Activated CD8-positive, alpha-beta T cell treated with anti-CD3 and anti-CD28 coated beads, Interleukin-2, amount 10 ng/mL, durations not matched to agents 7 days and 5 days (primary cell): ENCODE measurements around the gene GPATCH2. TPM values are rescaled to one million over a fixed set of nuclear protein-coding genes. Genes with fewer than 3 reads are reported as not detected.

Experiments
- ATAC-seq: fragments of 150-1000 bp; cut with Tn5 transposase; one replicate; pipeline ENCODE4 v1.10.0; 2021; ENCODE audit warnings: moderate library complexity
- CTCF ChIA-PET: fragments of 350-600 bp; sonication (Branson Sonifier 250); formaldehyde crosslinking; loops from one replicate; lab custom pipeline; 2021; ENCODE audit warnings: antibody characterized with exemption; lab: Charles Lee
- POLR2A ChIA-PET: fragments of 350-600 bp; sonication (Branson Sonifier 250); formaldehyde crosslinking; loops from one replicate; lab custom pipeline; 2021; ENCODE audit warnings: antibody characterized with exemption; lab: Charles Lee
- DNase-seq: peaks from one replicate; pipeline ENCODE4 v3.0.0-alpha.2; 2020
- H3K27ac Mint-ChIP-seq: one replicate; pipeline ENCODE4 v1.8.0; 2021; ENCODE audit warnings: mild to moderate bottlenecking, mixed read lengths
- H3K27me3 Mint-ChIP-seq: one replicate; pipeline ENCODE4 v1.8.0; 2021; ENCODE audit warnings: low read depth, mixed read lengths
- H3K36me3 Mint-ChIP-seq: one replicate; pipeline ENCODE4 v1.8.0; 2021; ENCODE audit warnings: low read depth, mixed read lengths
- H3K4me1 Mint-ChIP-seq: one replicate; pipeline ENCODE4 v1.8.0; 2021; ENCODE audit warnings: low read depth, mixed read lengths
- H3K4me3 Mint-ChIP-seq: one replicate; pipeline ENCODE4 v1.8.0; 2021; ENCODE audit warnings: mild to moderate bottlenecking, mixed read lengths
- H3K9me3 Mint-ChIP-seq: one replicate; pipeline ENCODE4 v1.8.0; 2022; ENCODE audit warnings: mixed read lengths; ENCODE audit not compliant: insufficient read depth
- total RNA-seq, 2 experiments: library from RNA; stranded (reverse); gene quantifications; one replicate each; pipeline ENCODE4 v1.2.3, GENCODE V29; 2021

Gene GPATCH2
- total RNA-seq, 2 experiments from 2014 or later = 10.0 to 10.7 TPM

DNA sequence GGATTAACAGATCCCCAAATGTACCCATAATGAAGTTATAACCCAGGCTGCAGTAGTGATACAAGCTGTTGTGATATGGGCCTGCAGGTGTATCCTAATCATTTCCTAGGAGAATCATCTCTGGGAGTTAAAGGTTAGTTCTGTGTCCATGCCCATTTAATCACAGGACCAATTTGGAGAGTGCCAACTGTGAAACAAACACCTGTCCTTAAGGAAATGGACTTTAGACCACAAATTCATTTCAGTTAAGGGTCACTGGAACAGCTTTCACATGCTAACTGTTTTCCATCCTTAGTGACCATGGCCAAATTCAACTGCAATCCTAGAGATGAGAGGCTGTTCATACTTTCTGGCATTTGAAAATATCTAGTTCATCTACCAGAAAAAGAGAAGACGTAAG lies 160.9 kb downstream of the GPATCH2 start:
- H3K9me3 Mint-ChIP-seq = peaks cover 6% of the 10 kb centered on the region
- no peak overlapping the region for H3K4me3 Mint-ChIP-seq
- H3K36me3 Mint-ChIP-seq = peaks cover 4% of the 10 kb centered on the region
- no peaks in the 10 kb centered on the region for H3K4me1 Mint-ChIP-seq
- ATAC-seq (no peak), DNase-seq (no peak)
- no peak overlapping the region for H3K27ac Mint-ChIP-seq
- ChIA-PET CTCF (no interaction called here), POLR2A (no interaction called here)
- no peaks in the 10 kb centered on the region for H3K27me3 Mint-ChIP-seq

DNA sequence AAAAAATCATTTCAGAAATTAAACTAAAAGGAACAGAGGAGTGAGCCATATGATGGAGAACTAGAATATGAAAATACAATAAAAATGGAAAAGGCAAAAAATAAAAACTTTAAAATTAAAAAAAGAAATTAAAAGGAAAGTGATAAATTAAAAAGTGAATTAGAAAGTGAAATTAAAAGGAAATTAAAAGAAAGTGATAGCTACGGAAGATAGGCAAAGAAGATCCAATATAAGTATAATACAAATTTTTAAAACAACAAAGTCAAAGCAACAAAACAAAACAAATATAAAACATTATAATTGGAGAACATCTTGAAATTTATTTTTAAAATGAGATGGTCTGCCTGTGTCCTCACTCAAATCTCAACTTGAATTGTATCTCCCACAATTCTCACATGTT lies 165.8 kb downstream of the GPATCH2 start:
- H3K4me1 Mint-ChIP-seq = no peaks in the 10 kb centered on the region
- ChIA-PET CTCF (no interaction called here), POLR2A (no interaction called here)
- no peaks in the 10 kb centered on the region for H3K27me3 Mint-ChIP-seq
- no peak for DNase-seq
- peaks cover 16% of the 10 kb centered on the region for H3K9me3 Mint-ChIP-seq
- peaks cover 11% of the 10 kb centered on the region for H3K36me3 Mint-ChIP-seq
- no peak overlapping the region for H3K27ac Mint-ChIP-seq
- H3K4me3 Mint-ChIP-seq = no peak overlapping the region
- ATAC-seq = no peak

DNA sequence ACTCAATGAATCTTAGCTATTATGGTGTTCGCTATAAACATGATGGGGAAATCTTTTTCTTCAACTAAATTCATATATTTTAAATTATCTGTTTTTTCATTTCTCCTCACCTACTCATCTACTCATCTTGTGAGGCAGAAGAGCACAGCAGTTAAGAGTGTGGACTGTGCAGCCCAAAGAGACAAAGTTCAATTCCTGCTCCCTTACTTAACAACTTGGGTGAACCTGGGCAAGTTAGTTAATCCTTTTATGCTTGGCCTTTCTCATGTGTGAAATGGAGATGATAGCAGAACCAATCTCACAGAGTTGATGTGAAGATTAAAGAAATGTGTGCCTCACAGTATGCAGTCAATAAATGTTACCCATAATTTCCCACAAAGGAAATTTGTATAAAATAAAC lies 168.2 kb downstream of the GPATCH2 start:
- no peak overlapping the region for H3K4me3 Mint-ChIP-seq
- H3K4me1 Mint-ChIP-seq = no peaks in the 10 kb centered on the region
- POLR2A ChIA-PET = no interaction called here
- H3K27ac Mint-ChIP-seq = no peak overlapping the region
- H3K27me3 Mint-ChIP-seq = no peaks in the 10 kb centered on the region
- H3K36me3 Mint-ChIP-seq = peaks cover 11% of the 10 kb centered on the region
- ATAC-seq = no peak
- no peak for DNase-seq
- H3K9me3 Mint-ChIP-seq = peaks cover 16% of the 10 kb centered on the region
- CTCF ChIA-PET = no interaction called here

DNA sequence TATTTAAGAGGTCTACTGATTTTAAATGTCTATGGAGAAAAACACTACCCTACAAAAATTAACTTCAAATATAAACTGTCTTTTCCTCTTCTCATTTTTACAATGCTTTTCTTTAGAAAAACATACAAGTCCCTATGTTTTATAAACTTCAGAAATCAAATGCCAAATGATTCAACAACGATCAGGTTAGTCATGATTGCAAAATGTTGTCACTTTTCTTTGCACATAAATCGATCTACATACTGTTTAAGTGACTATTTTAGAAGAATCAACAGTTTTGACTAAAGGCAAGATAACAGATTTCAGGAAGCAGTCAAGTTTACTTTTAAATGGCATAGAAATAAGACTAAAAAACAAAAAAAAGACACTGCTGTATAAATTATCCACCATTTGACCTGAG lies 168.7 kb downstream of the GPATCH2 start:
- no peak for DNase-seq
- POLR2A ChIA-PET = no interaction called here
- Mint-ChIP-seq H3K27me3 (no peaks in the 10 kb centered on the region), H3K4me3 (no peak overlapping the region), H3K36me3 (peaks cover 11% of the 10 kb centered on the region), H3K27ac (no peak overlapping the region), H3K4me1 (no peaks in the 10 kb centered on the region), H3K9me3 (peaks cover 16% of the 10 kb centered on the region)
- CTCF ChIA-PET = interaction anchor here (0.8 kb wide), 1 partner anchor 37 kb away, joined by 3 read pairs; no protein-coding TSS in a partner anchor
- no peak for ATAC-seq

DNA sequence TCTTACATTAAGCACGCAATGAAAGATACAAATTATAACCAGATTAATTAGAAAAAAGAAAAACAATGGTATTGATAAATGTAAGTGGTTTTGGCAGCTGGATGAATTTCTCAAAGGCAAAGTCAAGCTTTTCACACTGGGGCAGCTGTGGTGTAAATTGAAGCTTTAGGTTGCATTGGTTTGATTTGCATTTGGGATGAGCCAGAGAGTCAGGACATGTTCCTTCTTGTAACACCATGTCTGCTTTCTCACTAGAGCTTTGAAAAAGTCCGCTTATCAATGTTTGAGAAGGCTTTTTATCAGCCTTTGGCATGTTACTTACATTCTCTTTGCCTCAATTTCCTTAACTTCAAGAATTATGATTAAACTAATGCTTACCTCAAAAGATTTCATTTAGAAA lies 173.9 kb downstream of the GPATCH2 start:
- Mint-ChIP-seq H3K27ac (no peak overlapping the region), H3K9me3 (no peaks in the 10 kb centered on the region), H3K4me1 (no peaks in the 10 kb centered on the region), H3K4me3 (no peak overlapping the region), H3K36me3 (no peaks in the 10 kb centered on the region), H3K27me3 (no peaks in the 10 kb centered on the region)
- DNase-seq = no peak
- ATAC-seq = no peak
- ChIA-PET CTCF (no interaction called here), POLR2A (no interaction called here)

DNA sequence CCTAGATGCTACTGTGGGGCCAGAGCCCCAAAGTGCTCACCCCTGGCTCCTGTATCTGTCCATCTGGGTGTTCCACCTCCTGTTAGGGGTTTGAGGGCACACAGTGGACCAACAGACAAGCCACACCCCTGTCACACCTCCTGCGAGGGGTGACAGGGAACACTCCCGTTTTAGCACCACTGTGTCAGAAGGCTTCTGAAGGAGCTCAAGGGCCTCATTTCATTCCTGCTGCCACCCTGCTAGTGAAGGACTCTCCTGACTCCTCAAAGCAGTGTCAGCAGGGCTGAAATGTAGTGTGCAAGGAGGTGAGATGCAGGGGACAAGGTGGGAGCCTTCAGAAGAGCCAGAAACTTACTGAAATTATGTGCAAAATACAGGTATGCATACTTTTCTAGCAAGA lies 174.6 kb downstream of the GPATCH2 start:
- ATAC-seq = no peak
- H3K4me1 Mint-ChIP-seq = no peaks in the 10 kb centered on the region
- H3K27me3 Mint-ChIP-seq = no peaks in the 10 kb centered on the region
- H3K9me3 Mint-ChIP-seq = no peaks in the 10 kb centered on the region
- ChIA-PET CTCF (no interaction called here), POLR2A (no interaction called here)
- no peak overlapping the region for H3K4me3 Mint-ChIP-seq
- H3K36me3 Mint-ChIP-seq = no peaks in the 10 kb centered on the region
- no peak overlapping the region for H3K27ac Mint-ChIP-seq
- DNase-seq = no peak

DNA sequence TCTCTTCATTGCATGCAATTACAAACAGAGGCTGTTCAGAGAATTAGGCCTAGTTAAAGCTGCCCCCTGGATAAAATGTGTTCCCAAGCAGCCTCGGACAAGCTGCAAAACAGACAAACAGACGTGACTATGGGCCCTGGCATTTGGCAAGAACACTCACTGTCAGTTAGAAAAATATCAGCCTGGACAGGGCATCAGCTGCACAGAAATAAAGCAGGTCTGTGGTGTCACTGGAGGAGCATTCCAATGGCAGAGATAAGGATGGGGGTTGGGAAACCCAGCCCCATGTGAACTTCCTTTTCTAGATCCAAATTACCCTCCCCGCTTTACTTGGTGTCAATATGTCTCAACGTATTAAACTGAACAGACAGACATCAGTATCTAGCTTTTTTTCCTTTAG lies 177.1 kb downstream of the GPATCH2 start:
- H3K4me3 Mint-ChIP-seq = no peak overlapping the region
- no peak overlapping the region for H3K27ac Mint-ChIP-seq
- CTCF ChIA-PET = interaction anchor here (1.0 kb wide), 1 partner anchor 11 kb away, joined by 3 read pairs; no protein-coding TSS in a partner anchor
- H3K9me3 Mint-ChIP-seq = no peaks in the 10 kb centered on the region
- no peaks in the 10 kb centered on the region for H3K27me3 Mint-ChIP-seq
- H3K4me1 Mint-ChIP-seq = no peaks in the 10 kb centered on the region
- no peak for DNase-seq
- ATAC-seq = no peak
- H3K36me3 Mint-ChIP-seq = no peaks in the 10 kb centered on the region
- POLR2A ChIA-PET = no interaction called here

DNA sequence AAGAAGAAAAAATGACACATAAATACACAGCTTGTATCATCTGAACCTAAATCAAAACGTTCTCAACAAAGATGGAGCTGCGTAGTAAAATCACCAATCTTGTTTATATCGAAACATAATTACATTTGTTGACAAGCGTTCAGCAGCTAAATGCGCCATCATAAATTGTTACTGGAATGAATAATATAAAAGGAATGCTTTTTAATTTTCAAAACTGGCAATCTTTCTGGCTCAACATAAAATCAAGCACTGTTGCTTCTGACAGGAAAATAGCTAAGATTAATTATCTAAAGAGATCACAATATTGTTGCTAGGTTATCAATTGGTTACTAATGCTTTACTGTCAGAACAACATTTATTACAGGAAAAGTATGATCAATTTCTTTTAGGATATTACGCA lies 181.5 kb downstream of the GPATCH2 start:
- peaks cover 4% of the 10 kb centered on the region for H3K36me3 Mint-ChIP-seq
- CTCF ChIA-PET = interaction anchor here (1.4 kb wide), 1 partner anchor 9 kb away, joined by 4 read pairs; no protein-coding TSS in a partner anchor
- H3K4me1 Mint-ChIP-seq = no peaks in the 10 kb centered on the region
- no peaks in the 10 kb centered on the region for H3K9me3 Mint-ChIP-seq
- no peak overlapping the region for H3K4me3 Mint-ChIP-seq
- H3K27ac Mint-ChIP-seq = no peak overlapping the region
- POLR2A ChIA-PET = no interaction called here
- no peak for ATAC-seq
- no peak for DNase-seq
- H3K27me3 Mint-ChIP-seq = no peaks in the 10 kb centered on the region

DNA sequence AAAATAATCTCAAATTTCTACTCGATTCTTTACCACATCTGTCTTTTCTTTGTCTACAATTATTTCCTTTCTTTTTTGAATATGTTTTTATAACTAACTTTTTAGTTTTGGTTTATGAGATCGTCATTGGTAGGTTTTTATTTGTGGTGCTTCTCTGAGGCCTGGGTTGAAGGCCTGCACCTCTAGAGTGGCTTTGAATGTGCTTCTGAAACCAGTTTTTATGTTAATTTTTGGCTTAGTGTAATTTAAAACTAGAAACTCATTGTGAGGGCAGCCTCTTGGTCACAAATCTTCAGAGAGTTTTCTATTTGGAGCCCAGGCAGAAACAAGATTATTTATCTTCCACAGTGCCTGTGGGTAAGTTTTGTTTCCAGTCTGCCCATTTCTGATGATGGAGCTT lies 187.0 kb downstream of the GPATCH2 start:
- DNase-seq (no peak), ATAC-seq (no peak)
- no peaks in the 10 kb centered on the region for H3K27me3 Mint-ChIP-seq
- POLR2A ChIA-PET = no interaction called here
- peaks cover 8% of the 10 kb centered on the region for H3K9me3 Mint-ChIP-seq
- no peak overlapping the region for H3K4me3 Mint-ChIP-seq
- peaks cover 7% of the 10 kb centered on the region for H3K36me3 Mint-ChIP-seq
- no peaks in the 10 kb centered on the region for H3K4me1 Mint-ChIP-seq
- no peak overlapping the region for H3K27ac Mint-ChIP-seq
- CTCF ChIA-PET = no interaction called here

DNA sequence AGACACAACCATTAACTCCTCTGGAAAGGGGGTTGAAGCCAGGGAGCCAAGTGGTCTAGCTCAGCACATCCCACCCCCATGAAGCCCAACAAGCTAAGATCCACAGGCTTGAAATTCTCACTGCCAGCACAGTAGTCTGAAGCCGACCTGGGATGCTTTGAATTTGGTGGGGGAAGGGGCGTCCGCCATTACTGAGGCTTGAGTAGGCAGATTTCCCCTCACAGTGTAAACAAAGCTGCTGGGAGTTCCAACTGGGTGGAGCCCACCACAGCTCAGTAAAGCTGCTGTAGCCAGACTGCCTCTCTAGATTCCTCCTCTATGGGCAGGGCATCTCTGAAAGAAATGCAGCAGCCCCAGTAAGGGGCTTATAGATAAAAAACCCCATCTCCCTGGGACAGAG lies 193.5 kb downstream of the GPATCH2 start:
- peaks cover 6% of the 10 kb centered on the region for H3K36me3 Mint-ChIP-seq
- no peaks in the 10 kb centered on the region for H3K27me3 Mint-ChIP-seq
- H3K9me3 Mint-ChIP-seq = peaks cover 13% of the 10 kb centered on the region
- DNase-seq = no peak
- H3K4me3 Mint-ChIP-seq = no peak overlapping the region
- H3K27ac Mint-ChIP-seq = no peak overlapping the region
- CTCF ChIA-PET = no interaction called here
- POLR2A ChIA-PET = interaction anchor here (0.7 kb wide), 1 partner anchor 90 kb away, joined by 3 read pairs; no protein-coding TSS in a partner anchor
- no peak for ATAC-seq
- no peaks in the 10 kb centered on the region for H3K4me1 Mint-ChIP-seq

DNA sequence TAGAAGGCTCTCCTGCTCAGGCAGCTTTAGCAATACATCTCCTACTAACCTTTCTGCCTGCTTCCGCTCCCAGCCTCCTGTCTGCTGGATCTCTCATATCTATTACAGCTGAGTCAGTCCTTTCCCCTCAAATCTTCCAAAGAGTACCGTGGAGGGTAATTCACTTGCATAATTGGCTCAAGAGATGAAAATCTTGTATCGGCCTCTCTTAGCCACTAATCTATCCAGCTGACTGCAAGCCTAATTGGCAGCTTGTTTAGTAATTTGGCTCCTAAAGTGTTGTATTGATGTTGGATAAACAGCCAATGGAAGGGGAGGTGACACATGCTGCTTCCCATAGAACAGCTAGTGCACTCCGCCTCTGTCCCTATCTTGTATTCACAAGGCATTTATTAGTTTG lies 195.7 kb downstream of the GPATCH2 start:
- H3K27me3 Mint-ChIP-seq = no peaks in the 10 kb centered on the region

DNA sequence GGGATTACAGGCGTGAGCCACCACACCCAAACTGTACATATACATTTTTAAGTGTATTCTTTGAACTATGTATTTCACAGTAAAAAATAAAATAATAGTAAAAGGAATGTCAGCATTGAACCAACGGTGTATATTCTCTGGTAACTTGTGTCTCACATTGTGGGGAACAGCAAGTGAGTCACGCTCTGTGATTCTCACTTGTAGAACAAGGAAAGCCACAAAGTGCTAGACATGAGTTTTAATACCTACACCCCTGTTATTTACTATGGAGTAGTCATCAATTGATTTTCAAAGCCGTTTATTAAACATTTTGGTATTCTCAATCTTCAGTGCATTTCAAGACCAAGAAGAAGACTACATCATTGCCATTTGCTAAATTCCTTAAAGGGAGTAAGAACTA lies 197.2 kb downstream of the GPATCH2 start:
- no peak overlapping the region for H3K4me3 Mint-ChIP-seq
- POLR2A ChIA-PET = no interaction called here
- DNase-seq (no peak), ATAC-seq (no peak)
- H3K4me1 Mint-ChIP-seq = no peaks in the 10 kb centered on the region
- no peaks in the 10 kb centered on the region for H3K27me3 Mint-ChIP-seq
- H3K36me3 Mint-ChIP-seq = peaks cover 2% of the 10 kb centered on the region
- CTCF ChIA-PET = no interaction called here
- H3K9me3 Mint-ChIP-seq = peaks cover 4% of the 10 kb centered on the region
- H3K27ac Mint-ChIP-seq = no peak overlapping the region

More for the DNA sequence above, 195.7 kb downstream of the GPATCH2 start:
- ChIA-PET CTCF (no interaction called here), POLR2A (no interaction called here)
- Mint-ChIP-seq H3K36me3 (peaks cover 6% of the 10 kb centered on the region), H3K27ac (no peak overlapping the region), H3K4me1 (no peaks in the 10 kb centered on the region), H3K4me3 (no peak overlapping the region), H3K9me3 (peaks cover 13% of the 10 kb centered on the region)
- ATAC-seq (no peak), DNase-seq (no peak)

DNA sequence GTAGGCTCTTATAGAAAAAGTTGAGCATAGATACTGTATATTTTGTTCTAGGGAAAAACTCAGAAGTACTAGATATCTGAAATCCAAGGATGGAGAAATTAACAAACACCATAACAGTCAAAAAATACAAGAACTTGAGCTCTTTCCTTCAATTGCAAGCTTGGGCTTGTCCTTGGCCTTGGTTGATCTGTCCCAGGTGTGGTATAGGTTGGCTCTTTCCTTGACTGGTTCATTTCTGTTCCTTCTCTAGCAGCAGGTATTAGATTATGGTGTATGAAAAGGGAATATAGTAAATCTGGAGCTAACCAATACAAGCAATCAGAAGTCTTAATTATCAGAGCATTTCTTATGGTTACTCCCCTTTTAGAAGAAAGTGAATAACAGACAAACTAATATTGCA lies 198.6 kb downstream of the GPATCH2 start:
- CTCF ChIA-PET = no interaction called here

More for the DNA sequence above, 198.6 kb downstream of the GPATCH2 start:
- no peak overlapping the region for H3K27ac Mint-ChIP-seq
- no peak overlapping the region for H3K4me3 Mint-ChIP-seq
- no peaks in the 10 kb centered on the region for H3K27me3 Mint-ChIP-seq
- no peaks in the 10 kb centered on the region for H3K4me1 Mint-ChIP-seq
- POLR2A ChIA-PET = no interaction called here
- no peaks in the 10 kb centered on the region for H3K36me3 Mint-ChIP-seq
- DNase-seq (no peak), ATAC-seq (no peak)
- H3K9me3 Mint-ChIP-seq = no peaks in the 10 kb centered on the region
